Activated naive CD4-positive, alpha-beta T cell treated with anti-CD3 and anti-CD28 coated beads, Interleukin-2, amount 50 U/mL, for 72 hours (primary cell): ENCODE measurements around the gene DCTN4. TPM values are rescaled to one million over a fixed set of nuclear protein-coding genes. Genes with fewer than 3 reads are reported as not detected.
A peak's percentile ranks its signal among the peaks of the same experiment; 100 is the strongest.
"Not testable (repeated sequence)": the region's sequence is repeated elsewhere in the genome, so short reads cannot be mapped to it uniquely, and the experiment has no call there.

ENCODE experiments used
- ATAC-seq, 2 donors: fragments of 150-1000 bp; cut with Tn5 transposase; 2 replicates each; pipeline ENCODE4 v1.10.0; 2021; ENCODE audit warnings: mild to moderate bottlenecking in 2 of 2, moderate library complexity in 2 of 2
- DNase-seq, 2 donors: peaks; one replicate each; pipeline ENCODE4 v3.0.0; 2021 to 2022; ENCODE audit warnings: low spot score in 2 of 2
- H3K27ac Mint-ChIP-seq, 2 donors: one replicate each; pipeline ENCODE4 v1.8.0; 2022; ENCODE audit warnings: mild to moderate bottlenecking in 2 of 2, mixed read lengths in 2 of 2
- H3K36me3 Mint-ChIP-seq, 2 donors: one replicate each; pipeline ENCODE4 v1.8.0; 2022; ENCODE audit warnings: mixed read lengths in 2 of 2
- H3K9me3 Mint-ChIP-seq, 2 donors: one replicate each; pipeline ENCODE4 v1.8.0; 2022; ENCODE audit warnings: mixed read lengths in 2 of 2
- total RNA-seq, 2 donors: library from RNA; stranded (reverse); gene quantifications; one replicate each; pipeline ENCODE4 v1.2.3, GENCODE V29; 2022

The DCTN4 gene
- total RNA-seq, 2 donors from 2014 or later = 44.0 to 56.4 TPM

- H3K36me3 Mint-ChIP-seq = peaks cover 0 to 3% of the 10 kb centered on the region in 2 donors
- peaks cover 0 to 9% of the 10 kb centered on the region in 2 donors for H3K9me3 Mint-ChIP-seq
- ATAC-seq = no peak
- H3K27ac Mint-ChIP-seq = peak overlapping the region in 1 of 2 donors; percentile 19
- no peak for DNase-seq
Observed at GRCh38 chr5:150762211-150762610, 3.4 kb upstream of the DCTN4 start.

- DNase-seq (no peak), ATAC-seq (peak in 1 of 2 donors; percentile 4)
- Mint-ChIP-seq H3K36me3 (peaks cover 12 to 15% of the 10 kb centered on the region in 2 donors), H3K9me3 (no peaks in the 10 kb centered on the region), H3K27ac (no peak overlapping the region)
Observed at GRCh38 chr5:150759334-150759583, 442 bp upstream of the DCTN4 start.

GRCh38 chr5:150758203-150758530 is 650 bp downstream of the DCTN4 start:
- no peaks in the 10 kb centered on the region for H3K9me3 Mint-ChIP-seq
- H3K27ac Mint-ChIP-seq = no peak overlapping the region
- DNase-seq (no peak), ATAC-seq (peak; percentile 6 to 8)
- peaks cover 23 to 25% of the 10 kb centered on the region in 2 donors for H3K36me3 Mint-ChIP-seq

GRCh38 chr5:150757087-150757649 is 1.6 kb downstream of the DCTN4 start:
- ATAC-seq = no peak
- peaks cover 23 to 30% of the 10 kb centered on the region in 2 donors for H3K36me3 Mint-ChIP-seq

GRCh38 chr5:150753863-150754262 is 5.0 kb downstream of the DCTN4 start:
- DNase-seq (no peak), ATAC-seq (no peak)
- Mint-ChIP-seq H3K36me3 (peaks cover 28 to 43% of the 10 kb centered on the region in 2 donors), H3K27ac (no peak overlapping the region), H3K9me3 (no peaks in the 10 kb centered on the region)

More at GRCh38 chr5:150757087-150757649, 1.6 kb downstream of the DCTN4 start:
- DNase-seq = no peak
- Mint-ChIP-seq H3K9me3 (no peaks in the 10 kb centered on the region), H3K27ac (no peak overlapping the region)

- peaks cover 28 to 46% of the 10 kb centered on the region in 2 donors for H3K36me3 Mint-ChIP-seq
Observed at GRCh38 chr5:150753463-150753862, 5.4 kb downstream of the DCTN4 start.

GRCh38 chr5:150751096-150751891 is 7.5 kb downstream of the DCTN4 start:
- no peak for ATAC-seq
- Mint-ChIP-seq H3K9me3 (no peaks in the 10 kb centered on the region), H3K27ac (no peak overlapping the region), H3K36me3 (peaks cover 23 to 46% of the 10 kb centered on the region in 2 donors)
- DNase-seq = no peak

More at GRCh38 chr5:150753463-150753862, 5.4 kb downstream of the DCTN4 start:
- no peak overlapping the region for H3K27ac Mint-ChIP-seq
- no peaks in the 10 kb centered on the region for H3K9me3 Mint-ChIP-seq
- DNase-seq = no peak
- no peak for ATAC-seq

- Mint-ChIP-seq H3K36me3 (peaks cover 23 to 44% of the 10 kb centered on the region in 2 donors), H3K9me3 (peaks cover 0 to 1% of the 10 kb centered on the region in 2 donors), H3K27ac (no peak overlapping the region)
- ATAC-seq (no peak), DNase-seq (no peak)
Observed at GRCh38 chr5:150750469-150750868, 8.3 kb downstream of the DCTN4 start.

- Mint-ChIP-seq H3K27ac (peak overlapping the region in 1 of 2 donors; percentile 71), H3K36me3 (peaks cover 0 to 46% of the 10 kb centered on the region in 2 donors)
- not testable (repeated sequence) for DNase-seq, ATAC-seq, H3K9me3 Mint-ChIP-seq
Observed at GRCh38 chr5:150743142-150743488, 15.7 kb downstream of the DCTN4 start.

GRCh38 chr5:150742455-150743141 is 16.2 kb downstream of the DCTN4 start:
- not testable (repeated sequence) for DNase-seq, H3K9me3 Mint-ChIP-seq
- peak overlapping the region; percentile 38 to 61 for H3K27ac Mint-ChIP-seq
- ATAC-seq = peak; percentile 24 to 75
- H3K36me3 Mint-ChIP-seq = peaks cover under 1 to 50% of the 10 kb centered on the region in 2 donors

GRCh38 chr5:150740992-150741391 is 17.8 kb downstream of the DCTN4 start:
- peak in 1 of 2 donors; percentile 47 for ATAC-seq
- Mint-ChIP-seq H3K36me3 (peaks cover 11 to 66% of the 10 kb centered on the region in 2 donors), H3K27ac (no peak overlapping the region), H3K9me3 (peaks cover 0 to 5% of the 10 kb centered on the region in 2 donors)
- DNase-seq = no peak

- Mint-ChIP-seq H3K36me3 (peaks cover 16 to 75% of the 10 kb centered on the region in 2 donors), H3K27ac (no peak overlapping the region), H3K9me3 (peaks cover 0 to 5% of the 10 kb centered on the region in 2 donors)
- ATAC-seq (peak in 1 of 2 donors; percentile 14), DNase-seq (no peak)
Observed at GRCh38 chr5:150738862-150739261, 20.0 kb downstream of the DCTN4 start.

- no peak for DNase-seq
- Mint-ChIP-seq H3K27ac (peak overlapping the region in 1 of 2 donors; percentile 90), H3K9me3 (peaks cover 0 to 5% of the 10 kb centered on the region in 2 donors), H3K36me3 (peaks cover 18 to 61% of the 10 kb centered on the region in 2 donors)
- ATAC-seq = peak; percentile 13 to 43
Observed at GRCh38 chr5:150734579-150735384, 24.0 kb downstream of the DCTN4 start.

- ATAC-seq (no peak), DNase-seq (no peak)
- Mint-ChIP-seq H3K9me3 (peaks cover 0 to 5% of the 10 kb centered on the region in 2 donors), H3K27ac (no peak overlapping the region), H3K36me3 (peaks cover 12 to 43% of the 10 kb centered on the region in 2 donors)
Observed at GRCh38 chr5:150731669-150732242, 27.1 kb downstream of the DCTN4 start.

- Mint-ChIP-seq H3K36me3 (peaks cover 9 to 24% of the 10 kb centered on the region in 2 donors), H3K9me3 (peaks cover 0 to 5% of the 10 kb centered on the region in 2 donors), H3K27ac (no peak overlapping the region)
- DNase-seq = no peak
- no peak for ATAC-seq
Observed at GRCh38 chr5:150729859-150730258, 29.0 kb downstream of the DCTN4 start.

- ATAC-seq (no peak), DNase-seq (no peak)
- Mint-ChIP-seq H3K36me3 (peaks cover 4 to 19% of the 10 kb centered on the region in 2 donors), H3K27ac (no peak overlapping the region), H3K9me3 (no peaks in the 10 kb centered on the region)
Observed at GRCh38 chr5:150723845-150724244, 35.0 kb downstream of the DCTN4 start.
